H9 (cell line): ENCODE results near the gene CYCS. TPM values are rescaled to one million over a fixed set of nuclear protein-coding genes. Genes with fewer than 3 reads are reported as not detected.

Source experiments
- DNase-seq: peaks from one replicate; pipeline ENCODE4 v3.0.0-alpha.2; 2017
- H2AFZ ChIP-seq: one replicate; pipeline ENCODE4 v1.6.1; 2013; ENCODE audit warnings: mild to moderate bottlenecking, low read length, control low read depth, moderate library complexity
- H2AK5ac ChIP-seq: 2 replicates; pipeline ENCODE4 v1.6.1; 2013; ENCODE audit warnings: low read length, control low read depth, mixed read lengths; ENCODE audit not compliant: insufficient read length
- H2BK120ac ChIP-seq: one replicate; pipeline ENCODE4 v1.6.1; 2013; ENCODE audit warnings: low read depth, mild to moderate bottlenecking, low read length, control low read depth, inconsistent platforms; ENCODE audit not compliant: poor library complexity, severe bottlenecking
- H2BK12ac ChIP-seq: 2 replicates; pipeline ENCODE4 v1.6.1; 2013; ENCODE audit warnings: low read length, control low read depth, mixed read lengths, low read depth; ENCODE audit not compliant: insufficient read length
- H2BK15ac ChIP-seq: 2 replicates; pipeline ENCODE4 v1.6.1; 2013; ENCODE audit warnings: low read depth, low read length, control low read depth
- H2BK20ac ChIP-seq: one replicate; pipeline ENCODE4 v1.6.1; 2013; ENCODE audit warnings: low read depth, mild to moderate bottlenecking, low read length, control low read depth, inconsistent platforms; ENCODE audit not compliant: poor library complexity, severe bottlenecking
- H2BK5ac ChIP-seq: 2 replicates; pipeline ENCODE4 v1.6.1; 2013; ENCODE audit warnings: low read length, control low read depth, mixed read lengths; ENCODE audit not compliant: insufficient read length
- H3K14ac ChIP-seq: 2 replicates; pipeline ENCODE4 v1.6.1; 2013; ENCODE audit warnings: low read length, control low read depth; ENCODE audit not compliant: insufficient read depth
- H3K18ac ChIP-seq: 2 replicates; pipeline ENCODE4 v1.6.1; 2013; ENCODE audit warnings: low read depth, mild to moderate bottlenecking, mixed read lengths, low read length, control low read depth; ENCODE audit not compliant: insufficient read length
- H3K23ac ChIP-seq: 2 replicates; pipeline ENCODE4 v1.6.1; 2013; ENCODE audit warnings: low read length, control low read depth, mixed read lengths, low read depth; ENCODE audit not compliant: insufficient read length
- H3K23me2 ChIP-seq: 2 replicates; pipeline ENCODE4 v1.6.1; 2013; ENCODE audit warnings: low read depth, mild to moderate bottlenecking, mixed read lengths, low read length, control low read depth; ENCODE audit not compliant: insufficient read length, poor library complexity, severe bottlenecking
- H3K27ac ChIP-seq: 2 replicates; pipeline ENCODE4 v1.5.1; 2013; ENCODE audit warnings: low read length, control low read depth, mixed read lengths, low read depth; ENCODE audit not compliant: insufficient read length
- H3K27me3 ChIP-seq: 2 replicates; pipeline ENCODE4 v1.6.1; 2013; ENCODE audit warnings: low read length, control low read depth, inconsistent platforms; ENCODE audit not compliant: insufficient read depth
- H3K4ac ChIP-seq: 2 replicates; pipeline ENCODE4 v1.6.1; 2013; ENCODE audit warnings: low read depth, mild to moderate bottlenecking, control low read depth, inconsistent platforms, low read length, moderate library complexity
- H3K4me1 ChIP-seq: 2 replicates; pipeline ENCODE4 v1.6.1; 2013; ENCODE audit warnings: low read length, control low read depth, inconsistent platforms; ENCODE audit not compliant: insufficient read depth
- H3K4me2 ChIP-seq: 2 replicates; pipeline ENCODE4 v1.6.1; 2013; ENCODE audit warnings: low read length, control low read depth, mixed read lengths; ENCODE audit not compliant: insufficient read length, insufficient read depth
- H3K56ac ChIP-seq: 2 replicates; pipeline ENCODE4 v1.6.1; 2013; ENCODE audit warnings: low read depth, mild to moderate bottlenecking, mixed read lengths, low read length, control low read depth; ENCODE audit not compliant: insufficient read length
- H3K79me1 ChIP-seq: 2 replicates; pipeline ENCODE4 v1.6.1; 2013; ENCODE audit warnings: low read depth, mild to moderate bottlenecking, moderate library complexity, low read length, control low read depth, inconsistent platforms; ENCODE audit not compliant: insufficient read depth, poor library complexity, severe bottlenecking
- H3K79me2 ChIP-seq: 2 replicates; pipeline ENCODE4 v1.6.1; 2013; ENCODE audit warnings: low read length, control low read depth, inconsistent platforms; ENCODE audit not compliant: insufficient read depth
- H3K9ac ChIP-seq: 2 replicates; pipeline ENCODE4 v1.6.1; 2013; ENCODE audit warnings: low read length, control low read depth, mixed read lengths; ENCODE audit not compliant: insufficient read length; ENCODE audit errors: extremely low read depth
- H3K9me3 ChIP-seq: one replicate; pipeline ENCODE4 v1.6.1; 2013; ENCODE audit warnings: low read depth, low read length, inconsistent platforms; ENCODE audit not compliant: control insufficient read depth
- H3T11ph ChIP-seq: one replicate; pipeline ENCODE4 v1.6.1; 2013; ENCODE audit warnings: mild to moderate bottlenecking, low read length, control low read depth, inconsistent platforms
- H4K20me1 ChIP-seq: one replicate; pipeline ENCODE4 v1.6.1; 2013; ENCODE audit not compliant: control insufficient read depth, insufficient read length, insufficient read depth
- H4K5ac ChIP-seq: 2 replicates; pipeline ENCODE4 v1.6.1; 2013; ENCODE audit warnings: low read depth, mild to moderate bottlenecking, mixed read lengths, low read length, control low read depth; ENCODE audit not compliant: insufficient read length
- H4K8ac ChIP-seq: replicated peaks from 2 replicates; pipeline ENCODE4 v1.6.1; 2013; ENCODE audit warnings: low read length, control low read depth, mixed read lengths, low read depth; ENCODE audit not compliant: insufficient read length
- H4K91ac ChIP-seq: 2 replicates; pipeline ENCODE4 v1.6.1; 2013; ENCODE audit warnings: low read depth, mild to moderate bottlenecking, moderate library complexity, mixed read lengths, low read length, control low read depth; ENCODE audit not compliant: insufficient read length
- H3K27ac Mint-ChIP-seq, 3 experiments: 2 replicates in 2 of 3; 3 replicates in 1 of 3; pipeline ENCODE4 v1.8.0; 2020 to 2021; ENCODE audit warnings: mixed read lengths in 3 of 3, mild to moderate bottlenecking in 1 of 3, moderate library complexity in 1 of 3
- H3K27me3 Mint-ChIP-seq: 2 replicates; pipeline ENCODE4 v1.8.0; 2021; ENCODE audit warnings: low read depth, mild to moderate bottlenecking, moderate library complexity, mixed read lengths
- H3K36me3 Mint-ChIP-seq, 3 experiments: 2 replicates in 2 of 3; 3 replicates in 1 of 3; pipeline ENCODE4 v1.8.0; 2020 to 2021; ENCODE audit warnings: low read depth in 3 of 3, mixed read lengths in 3 of 3; ENCODE audit not compliant: insufficient read depth in 1 of 3
- H3K4me1 Mint-ChIP-seq, 2 experiments: 2 replicates each; pipeline ENCODE4 v1.8.0; 2020; ENCODE audit warnings: mixed read lengths in 2 of 2
- H3K4me3 Mint-ChIP-seq, 2 experiments: 2 replicates in 1 of 2; 3 replicates in 1 of 2; pipeline ENCODE4 v1.8.0; 2020 to 2021; ENCODE audit warnings: mild to moderate bottlenecking in 2 of 2, mixed read lengths in 2 of 2, moderate library complexity in 1 of 2
- H3K9me3 Mint-ChIP-seq, 2 experiments: 2 replicates in 1 of 2; 3 replicates in 1 of 2; pipeline ENCODE4 v1.8.0; 2020; ENCODE audit warnings: mild to moderate bottlenecking in 2 of 2, mixed read lengths in 2 of 2, moderate library complexity in 1 of 2
- CTCF ChIP-seq: fragments of 200-600 bp; sonication (generic); conservative IDR thresholded peaks from 3 replicates; pipeline ENCODE4 v1.8.0; 2021; ENCODE audit warnings: antibody characterized with exemption, mild to moderate bottlenecking
- WGBS: extraction: QIAGEN DNeasy Blood & Tissue Kit; methylation state at CpG from one replicate; pipeline ENCODE4 v1.1.7; 2013; ENCODE audit warnings: missing lambda C conversion rate, low lambda C conversion rate, mixed read lengths; ENCODE audit not compliant: insufficient read length; ENCODE audit errors: extremely low coverage; 5-methylcytosine and 5-hydroxymethylcytosine counted together
- total RNA-seq: library from RNA; stranded (reverse); gene quantifications from 2 replicates; pipeline ENCODE4 v1.2.1, GENCODE V29; 2021

Gene CYCS
- total RNA-seq, 1 experiment from 2014 or later: 209 TPM

DNA sequence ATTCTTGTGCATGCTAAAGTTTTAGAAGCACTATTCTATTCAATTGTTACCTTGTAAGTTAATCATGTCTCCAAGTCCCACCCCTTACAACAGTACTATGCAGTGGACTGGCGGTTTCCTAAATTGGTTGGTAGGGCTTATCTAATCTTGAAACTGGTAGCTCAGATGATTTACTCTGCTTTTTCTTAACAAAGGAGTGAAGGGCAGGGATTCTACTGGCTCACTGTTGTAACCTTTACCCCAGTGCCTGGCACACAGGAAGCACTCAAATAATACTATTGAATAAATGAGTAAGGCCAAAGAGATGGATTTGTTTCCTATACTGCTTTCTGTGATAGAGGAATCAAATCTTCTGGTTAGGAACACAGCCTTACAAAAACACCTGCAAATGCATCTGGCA, 46.0 kb upstream of the CYCS start:
- H3K4me1 Mint-ChIP-seq: peaks cover 24% of the 10 kb centered on the region in 2 experiments
- Histone ChIP-seq H4K91ac (no peak overlapping the region), H3K27me3 (no peaks in the 10 kb centered on the region), H3K27ac (no peak overlapping the region), H2AFZ (no peak overlapping the region), H2BK20ac (no peak overlapping the region), H2BK15ac (no peak overlapping the region), H3K9ac (no peak overlapping the region), H4K5ac (no peak overlapping the region), H3K56ac (no peak overlapping the region), H3K4me2 (no peak overlapping the region), H4K8ac (no peak overlapping the region), H2AK5ac (no peak overlapping the region), H3K79me2 (no peaks in the 10 kb centered on the region), H4K20me1 (no peaks in the 10 kb centered on the region), H3K4me1 (peaks cover 4% of the 10 kb centered on the region), H3K23ac (no peak overlapping the region), H3K79me1 (no peaks in the 10 kb centered on the region), H2BK5ac (no peak overlapping the region), H3K9me3 (no peaks in the 10 kb centered on the region), H2BK120ac (no peak overlapping the region), H3K4ac (no peak overlapping the region), H2BK12ac (no peak overlapping the region), H3K18ac (no peak overlapping the region), H3K14ac (no peak overlapping the region), H3T11ph (no peak overlapping the region), H3K23me2 (no peaks in the 10 kb centered on the region)
- no CpG with 5 or more reads among the region's 1 CpG for WGBS
- no peak for TF ChIP-seq CTCF
- H3K27ac Mint-ChIP-seq: peak overlapping the region in 1 of 3 experiments; percentile 68; a peak in 2 of 7 replicates
- DNase-seq: no peak
- peaks cover 3 to 6% (median 4%) of the 10 kb centered on the region in 3 experiments; a peak in 5 of 7 replicates for H3K36me3 Mint-ChIP-seq
- no peak overlapping the region for H3K4me3 Mint-ChIP-seq
- peaks cover 0 to 7% of the 10 kb centered on the region in 2 experiments; a peak in 2 of 5 replicates for H3K9me3 Mint-ChIP-seq
- no peaks in the 10 kb centered on the region; the same call in 1 of the 2 replicates for H3K27me3 Mint-ChIP-seq
